Trophoblast cell (in vitro differentiated cells and primary cell): ENCODE data around the gene FPGS.

Experiments
- DNase-seq, 2 donors: peaks; one replicate each; pipeline ENCODE4 v3.0.0-alpha.2; 2016
- H2AFZ ChIP-seq: 2 replicates; pipeline ENCODE4 v1.6.1; 2013; ENCODE audit warnings: low read length, moderate library complexity, mild to moderate bottlenecking; ENCODE audit not compliant: insufficient read depth, poor library complexity
- H2AK5ac ChIP-seq: 2 replicates; pipeline ENCODE4 v1.6.1; 2013; ENCODE audit warnings: mild to moderate bottlenecking, low read length
- H2BK120ac ChIP-seq: 2 replicates; pipeline ENCODE4 v1.6.1; 2013; ENCODE audit warnings: low read length, mild to moderate bottlenecking, moderate library complexity; ENCODE audit not compliant: insufficient read depth, poor library complexity
- H2BK12ac ChIP-seq: 2 replicates; pipeline ENCODE4 v1.6.1; 2013; ENCODE audit warnings: mild to moderate bottlenecking, low read length, moderate library complexity
- H2BK5ac ChIP-seq: 2 replicates; pipeline ENCODE4 v1.6.1; 2013; ENCODE audit warnings: low read length, low read depth, moderate library complexity, mild to moderate bottlenecking; ENCODE audit not compliant: poor library complexity
- H3K14ac ChIP-seq: 2 replicates; pipeline ENCODE4 v1.6.1; 2013; ENCODE audit warnings: mild to moderate bottlenecking, low read length
- H3K18ac ChIP-seq: 2 replicates; pipeline ENCODE4 v1.6.1; 2013; ENCODE audit warnings: mild to moderate bottlenecking, low read length
- H3K23ac ChIP-seq: 2 replicates; pipeline ENCODE4 v1.6.1; 2013; ENCODE audit warnings: low read length
- H3K27ac ChIP-seq: 2 replicates; pipeline ENCODE4 v1.5.1; 2013; ENCODE audit warnings: low read depth, mild to moderate bottlenecking, inconsistent platforms, low read length, moderate library complexity
- H3K27me3 ChIP-seq: 2 replicates; pipeline ENCODE4 v1.6.1; 2013; ENCODE audit warnings: inconsistent platforms, mild to moderate bottlenecking, low read length, moderate library complexity; ENCODE audit not compliant: insufficient read depth
- H3K36me3 ChIP-seq, 2 experiments: 1 replicate in 1 of 2; 2 replicates in 1 of 2; pipeline ENCODE4 v1.6.1; 2013; ENCODE audit warnings: low read length in 2 of 2, mild to moderate bottlenecking in 2 of 2, moderate library complexity in 1 of 2; ENCODE audit not compliant: insufficient read depth in 2 of 2, control insufficient read depth in 1 of 2
- H3K4ac ChIP-seq: 2 replicates; pipeline ENCODE4 v1.6.1; 2013; ENCODE audit warnings: low read depth, mild to moderate bottlenecking, low read length, moderate library complexity
- H3K4me1 ChIP-seq, 2 experiments: 1 replicate in 1 of 2; 2 replicates in 1 of 2; pipeline ENCODE4 v1.6.1; 2013; ENCODE audit warnings: low read length in 2 of 2, mild to moderate bottlenecking in 2 of 2, moderate library complexity in 1 of 2; ENCODE audit not compliant: insufficient read depth in 2 of 2, control insufficient read depth in 1 of 2
- H3K4me2 ChIP-seq: 2 replicates; pipeline ENCODE4 v1.6.1; 2013; ENCODE audit warnings: inconsistent platforms, mild to moderate bottlenecking, low read length, moderate library complexity
- H3K4me3 ChIP-seq: 2 replicates; pipeline ENCODE4 v1.5.1; 2013; ENCODE audit warnings: mild to moderate bottlenecking, low read depth, low read length, inconsistent platforms
- H3K79me1 ChIP-seq: one replicate; pipeline ENCODE4 v1.6.1; 2013; ENCODE audit warnings: low read length
- H3K79me2 ChIP-seq: 2 replicates; pipeline ENCODE4 v1.6.1; 2013; ENCODE audit warnings: low read length, mild to moderate bottlenecking; ENCODE audit not compliant: control insufficient read depth, insufficient read depth, poor library complexity
- H3K9ac ChIP-seq: 2 replicates; pipeline ENCODE4 v1.6.1; 2013; ENCODE audit warnings: mild to moderate bottlenecking, low read length
- H3K9me3 ChIP-seq: 2 replicates; pipeline ENCODE4 v1.6.1; 2013; ENCODE audit warnings: low read depth, mild to moderate bottlenecking, control low read depth, inconsistent platforms, low read length; ENCODE audit not compliant: insufficient read depth
- H4K12ac ChIP-seq: 2 replicates; pipeline ENCODE4 v1.6.1; 2013; ENCODE audit warnings: low read depth, mild to moderate bottlenecking, low read length, moderate library complexity
- H4K8ac ChIP-seq: 2 replicates; pipeline ENCODE4 v1.6.1; 2013; ENCODE audit warnings: low read depth, mild to moderate bottlenecking, low read length, moderate library complexity
- H4K91ac ChIP-seq: one replicate; pipeline ENCODE4 v1.6.1; 2013; ENCODE audit warnings: low read depth, mild to moderate bottlenecking, low read length, moderate library complexity
- WGBS: extraction: QIAGEN DNeasy Blood & Tissue Kit; methylation state at CpG from one replicate; pipeline ENCODE4 v1.1.7; 2013; ENCODE audit warnings: missing lambda C conversion rate; ENCODE audit not compliant: insufficient read length, insufficient coverage; ENCODE audit errors: extremely low coverage; 5-methylcytosine and 5-hydroxymethylcytosine counted together

The FPGS gene

GRCh38 chr9:127809540-127810377, 7.1 kb downstream of the FPGS start:
- peak; percentile 58 to 70 for DNase-seq
- H2AFZ ChIP-seq: peak overlapping the region; percentile 56
- H3K27me3 ChIP-seq: no peaks in the 10 kb centered on the region
- H4K8ac ChIP-seq: peak overlapping the region; percentile 25
- H3K9me3 ChIP-seq: no peaks in the 10 kb centered on the region
- no peak overlapping the region for H2AK5ac ChIP-seq
- H4K91ac ChIP-seq: peak overlapping the region; percentile 4
- peak overlapping the region; percentile 15 for H2BK120ac ChIP-seq
- no CpG with 5 or more reads among the region's 57 CpGs for WGBS
- H3K4me1 ChIP-seq: peaks cover 11 to 13% of the 10 kb centered on the region in 2 experiments
- H3K36me3 ChIP-seq: peaks cover 46 to 52% of the 10 kb centered on the region in 2 experiments
- H2BK12ac ChIP-seq: no peak overlapping the region
- no peak overlapping the region for H3K27ac ChIP-seq
- no peaks in the 10 kb centered on the region for H3K79me2 ChIP-seq
- H3K79me1 ChIP-seq: peaks cover 3% of the 10 kb centered on the region
- peak overlapping the region; percentile 15 for H3K18ac ChIP-seq
- no peak overlapping the region for H3K4me3 ChIP-seq
- H3K9ac ChIP-seq: no peak overlapping the region
- peak overlapping the region; percentile 5 for H3K14ac ChIP-seq
- no peak overlapping the region for H3K4ac ChIP-seq
- no peak overlapping the region for H3K23ac ChIP-seq
- H3K4me2 ChIP-seq: peak overlapping the region; percentile 65
- H2BK5ac ChIP-seq: no peak overlapping the region
- peak overlapping the region; percentile 6 for H4K12ac ChIP-seq

- DNase-seq: no peak
- Histone ChIP-seq H3K4ac (no peak overlapping the region), H3K79me2 (no peaks in the 10 kb centered on the region), H3K27ac (no peak overlapping the region), H3K4me3 (no peak overlapping the region), H2BK5ac (no peak overlapping the region), H3K79me1 (peaks cover 3% of the 10 kb centered on the region), H3K36me3 (peaks cover 54 to 61% of the 10 kb centered on the region in 2 experiments), H3K18ac (peak overlapping the region; percentile 10), H4K12ac (no peak overlapping the region), H2BK12ac (no peak overlapping the region), H3K9ac (no peak overlapping the region), H3K9me3 (no peaks in the 10 kb centered on the region), H3K14ac (no peak overlapping the region), H3K23ac (no peak overlapping the region), H2AK5ac (no peak overlapping the region), H4K91ac (peak overlapping the region; percentile 15), H4K8ac (no peak overlapping the region), H3K27me3 (no peaks in the 10 kb centered on the region), H3K4me2 (no peak overlapping the region), H2AFZ (no peak overlapping the region), H2BK120ac (no peak overlapping the region), H3K4me1 (peaks cover 11 to 13% of the 10 kb centered on the region in 2 experiments)
- WGBS: no CpG with 5 or more reads among the region's 10 CpGs
Observed at GRCh38 chr9:127810378-127811187, 7.9 kb downstream of the FPGS start.

GRCh38 chr9:127812011-127812410, 9.3 kb downstream of the FPGS start:
- no peak overlapping the region for H3K4ac ChIP-seq
- peaks cover 3% of the 10 kb centered on the region for H3K79me1 ChIP-seq
- no peak overlapping the region for H4K12ac ChIP-seq
- H3K27me3 ChIP-seq: no peaks in the 10 kb centered on the region
- H2BK12ac ChIP-seq: no peak overlapping the region
- DNase-seq: peak; percentile 62 to 63
- H2AFZ ChIP-seq: no peak overlapping the region
- no peak overlapping the region for H2AK5ac ChIP-seq
- no peak overlapping the region for H3K4me3 ChIP-seq
- H3K4me1 ChIP-seq: peaks cover 11 to 13% of the 10 kb centered on the region in 2 experiments
- H3K4me2 ChIP-seq: no peak overlapping the region
- H3K23ac ChIP-seq: no peak overlapping the region
- no peak overlapping the region for H3K27ac ChIP-seq
- WGBS: no CpG with 5 or more reads among the region's 6 CpGs
- H2BK5ac ChIP-seq: no peak overlapping the region
- no peak overlapping the region for H3K14ac ChIP-seq
- H3K36me3 ChIP-seq: peaks cover 61 to 70% of the 10 kb centered on the region in 2 experiments
- no peaks in the 10 kb centered on the region for H3K9me3 ChIP-seq
- no peak overlapping the region for H4K91ac ChIP-seq
- H3K9ac ChIP-seq: no peak overlapping the region
- H3K18ac ChIP-seq: no peak overlapping the region
- H2BK120ac ChIP-seq: no peak overlapping the region
- H3K79me2 ChIP-seq: no peaks in the 10 kb centered on the region
- H4K8ac ChIP-seq: no peak overlapping the region

- H4K91ac ChIP-seq: no peak overlapping the region
- DNase-seq: peak; percentile 58 to 66
- no peak overlapping the region for H3K23ac ChIP-seq
- no peak overlapping the region for H2AFZ ChIP-seq
- peaks cover 3% of the 10 kb centered on the region for H3K79me1 ChIP-seq
- H3K14ac ChIP-seq: no peak overlapping the region
- H2BK5ac ChIP-seq: no peak overlapping the region
- no peak overlapping the region for H2AK5ac ChIP-seq
- H4K12ac ChIP-seq: no peak overlapping the region
- no peak overlapping the region for H3K18ac ChIP-seq
- H3K4ac ChIP-seq: no peak overlapping the region
- no peak overlapping the region for H3K4me2 ChIP-seq
- no CpG with 5 or more reads among the region's 19 CpGs for WGBS
- no peak overlapping the region for H3K4me3 ChIP-seq
- H3K9me3 ChIP-seq: no peaks in the 10 kb centered on the region
- H3K27me3 ChIP-seq: no peaks in the 10 kb centered on the region
- no peak overlapping the region for H2BK12ac ChIP-seq
- no peak overlapping the region for H2BK120ac ChIP-seq
- H3K9ac ChIP-seq: no peak overlapping the region
- H4K8ac ChIP-seq: no peak overlapping the region
- no peaks in the 10 kb centered on the region for H3K79me2 ChIP-seq
- peaks cover 11 to 13% of the 10 kb centered on the region in 2 experiments for H3K4me1 ChIP-seq
- peaks cover 63 to 71% of the 10 kb centered on the region in 2 experiments for H3K36me3 ChIP-seq
- H3K27ac ChIP-seq: no peak overlapping the region
Observed at GRCh38 chr9:127812936-127813675, 10.4 kb downstream of the FPGS start.
